A673 (cell line): ENCODE data around the gene RANBP3. TPM values are rescaled to one million over a fixed set of nuclear protein-coding genes. Genes with fewer than 3 reads are reported as not detected.

Source experiments
- BruUV-seq: library from RNA; stranded (reverse); fragments of 400-500 nt; replicated peaks from 2 replicates; lab custom pipeline; 2021; lab: Mats Ljungman, UMichigan
- CTCF ChIA-PET: fragments of 300-600 bp; sonication (Branson Sonifier 250); formaldehyde crosslinking; loops from one replicate; lab custom pipeline; 2022; ENCODE audit warnings: antibody characterized with exemption; lab: Charles Lee
- POLR2A ChIA-PET: fragments of 300-600 bp; sonication (Branson Sonifier 250); formaldehyde crosslinking; loops from one replicate; lab custom pipeline; 2022; ENCODE audit warnings: antibody characterized with exemption; ENCODE audit not compliant: low non-redundant PET; lab: Charles Lee
- DNase-seq: peaks from one replicate; pipeline ENCODE4 v3.0.0-alpha.2; 2015; ENCODE audit warnings: low spot score
- H3K27ac ChIP-seq: fragments of 200-600 bp; sonication (generic); 2 replicates; pipeline ENCODE4 v1.5.1; 2016; ENCODE audit warnings: mixed run types, low read depth, mild to moderate bottlenecking, mixed read lengths, antibody characterized with exemption, low read length; ENCODE audit not compliant: poor library complexity, severe bottlenecking
- H3K27me3 ChIP-seq: fragments of 200-600 bp; sonication (generic); replicated peaks from 2 replicates; pipeline ENCODE4 v1.6.1; 2017; ENCODE audit warnings: mixed run types, low read depth, mild to moderate bottlenecking, mixed read lengths, antibody characterized with exemption, low read length; ENCODE audit not compliant: insufficient read depth, poor library complexity
- H3K36me3 ChIP-seq: fragments of 200-600 bp; sonication (generic); 2 replicates; pipeline ENCODE4 v1.6.1; 2016; ENCODE audit warnings: mixed run types, mild to moderate bottlenecking, mixed read lengths, antibody characterized with exemption, low read length; ENCODE audit not compliant: insufficient read depth, poor library complexity, severe bottlenecking
- H3K4me1 ChIP-seq: fragments of 200-600 bp; sonication (generic); 2 replicates; pipeline ENCODE4 v1.6.1; 2017; ENCODE audit warnings: mixed run types, mild to moderate bottlenecking, mixed read lengths, antibody characterized with exemption, low read length; ENCODE audit not compliant: insufficient read depth, poor library complexity, severe bottlenecking
- H3K4me3 ChIP-seq: fragments of 200-600 bp; sonication (generic); 2 replicates; pipeline ENCODE4 v1.5.1; 2016; ENCODE audit warnings: low read depth, mixed run types, mild to moderate bottlenecking, mixed read lengths, low read length; ENCODE audit not compliant: poor library complexity, severe bottlenecking
- H3K9me3 ChIP-seq: fragments of 200-600 bp; sonication (generic); 2 replicates; pipeline ENCODE4 v1.6.1; 2016; ENCODE audit warnings: mixed run types, low read depth, mild to moderate bottlenecking, mixed read lengths, antibody characterized with exemption, low read length; ENCODE audit not compliant: poor library complexity, severe bottlenecking
- EZH2 ChIP-seq: fragments of 200-600 bp; sonication (generic); IDR thresholded peaks from 2 replicates; pipeline ENCODE4 v1.6.1; 2017; ENCODE audit warnings: borderline replicate concordance, low read depth, mild to moderate bottlenecking, mixed read lengths, antibody characterized with exemption, low read length; ENCODE audit not compliant: poor library complexity, severe bottlenecking
- intact Hi-C: fragments of 100-400 bp; cut with micrococcal nuclease; formaldehyde crosslinking; loops from one replicate; pipeline ENCODE4 v1.10.0; 2022; ENCODE audit not compliant: unreplicated experiment
- total RNA-seq: library from RNA; stranded (reverse); gene quantifications from 2 replicates; pipeline ENCODE4 v1.2.3, GENCODE V29; 2021
- TF ChIP-seq, protein P1 (sequence below): fragments of 300-800, 200-600 bp; sonication (generic); conservative IDR thresholded peaks from 2 replicates; pipeline ENCODE4 v1.5.1; 2017; ENCODE audit warnings: low read depth, mild to moderate bottlenecking, antibody characterized with exemption, low read length, moderate library complexity, mixed read lengths

Gene RANBP3
- total RNA-seq, 1 experiment from 2014 or later = 130 TPM

DNA sequence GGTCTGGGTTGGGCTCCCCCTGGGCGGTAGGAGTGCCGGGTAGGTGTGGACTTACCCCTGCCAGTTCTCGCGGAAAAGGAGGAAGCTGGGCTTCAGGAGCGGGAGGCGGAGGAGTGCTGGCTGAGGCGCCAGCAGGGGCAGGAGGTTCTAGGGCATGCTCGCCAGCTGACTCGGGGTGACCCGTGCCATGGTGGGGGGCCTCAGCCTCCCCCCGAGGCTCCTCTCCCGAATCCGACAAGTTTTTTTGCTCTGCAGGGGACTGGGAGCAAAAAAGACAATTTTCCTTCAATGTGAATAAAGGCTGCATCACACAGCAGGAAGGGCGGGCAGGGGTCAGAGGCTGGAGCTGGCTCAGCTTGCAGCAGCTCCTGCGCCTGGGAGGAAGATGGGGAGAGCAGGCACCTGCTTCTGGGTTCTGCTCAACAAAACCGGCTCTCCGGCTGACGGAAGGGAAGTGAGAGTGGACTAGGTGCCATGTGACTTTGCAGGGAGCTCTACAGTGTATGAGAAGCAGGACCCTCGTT lies 26.5 kb downstream of the RANBP3 start:
- peak overlapping the region; percentile 35 for H3K27ac ChIP-seq
- no peak overlapping the region for H3K4me3 ChIP-seq
- DNase-seq = no peak
- intact Hi-C loops = no loop called here
- peaks cover 62% of the 10 kb centered on the region for H3K4me1 ChIP-seq
- TF ChIP-seq, protein P1, sequence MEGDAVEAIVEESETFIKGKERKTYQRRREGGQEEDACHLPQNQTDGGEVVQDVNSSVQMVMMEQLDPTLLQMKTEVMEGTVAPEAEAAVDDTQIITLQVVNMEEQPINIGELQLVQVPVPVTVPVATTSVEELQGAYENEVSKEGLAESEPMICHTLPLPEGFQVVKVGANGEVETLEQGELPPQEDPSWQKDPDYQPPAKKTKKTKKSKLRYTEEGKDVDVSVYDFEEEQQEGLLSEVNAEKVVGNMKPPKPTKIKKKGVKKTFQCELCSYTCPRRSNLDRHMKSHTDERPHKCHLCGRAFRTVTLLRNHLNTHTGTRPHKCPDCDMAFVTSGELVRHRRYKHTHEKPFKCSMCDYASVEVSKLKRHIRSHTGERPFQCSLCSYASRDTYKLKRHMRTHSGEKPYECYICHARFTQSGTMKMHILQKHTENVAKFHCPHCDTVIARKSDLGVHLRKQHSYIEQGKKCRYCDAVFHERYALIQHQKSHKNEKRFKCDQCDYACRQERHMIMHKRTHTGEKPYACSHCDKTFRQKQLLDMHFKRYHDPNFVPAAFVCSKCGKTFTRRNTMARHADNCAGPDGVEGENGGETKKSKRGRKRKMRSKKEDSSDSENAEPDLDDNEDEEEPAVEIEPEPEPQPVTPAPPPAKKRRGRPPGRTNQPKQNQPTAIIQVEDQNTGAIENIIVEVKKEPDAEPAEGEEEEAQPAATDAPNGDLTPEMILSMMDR = no peak
- TF ChIP-seq EZH2 = no peak
- ChIA-PET CTCF (interaction anchor here (1.3 kb wide), 1 partner anchor 147 kb away, joined by 3 read pairs; no protein-coding TSS in a partner anchor), POLR2A (interaction anchor here (0.8 kb wide), 1 partner anchor 11 kb away, joined by 3 read pairs; no protein-coding TSS in a partner anchor)
- H3K27me3 ChIP-seq = no peaks in the 10 kb centered on the region
- peaks cover 6% of the 10 kb centered on the region for H3K36me3 ChIP-seq
- H3K9me3 ChIP-seq = no peaks in the 10 kb centered on the region
- BruUV-seq = no TSS peak

DNA sequence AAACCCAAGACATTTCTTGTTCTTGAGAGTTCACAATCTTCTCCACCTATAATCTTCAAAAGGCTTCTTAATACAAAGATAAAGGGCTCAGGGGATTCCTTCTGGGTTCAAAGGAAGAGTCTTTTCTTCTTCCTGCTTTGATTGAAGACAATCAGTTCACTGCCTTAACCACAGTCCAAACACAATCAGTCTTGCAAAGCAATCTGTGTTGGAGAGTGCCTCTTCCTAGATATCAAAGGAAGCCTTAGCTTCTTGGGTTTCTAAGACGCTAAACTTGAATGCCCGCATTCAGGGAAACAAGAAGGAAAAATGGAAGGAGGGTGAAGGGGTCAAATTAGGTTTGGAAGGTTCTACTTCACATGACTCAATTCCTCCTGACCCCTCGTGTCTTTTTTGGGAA lies 27.2 kb downstream of the RANBP3 start:
- Histone ChIP-seq H3K36me3 (peaks cover 6% of the 10 kb centered on the region), H3K27ac (peak overlapping the region; percentile 35), H3K27me3 (no peaks in the 10 kb centered on the region), H3K4me3 (no peak overlapping the region), H3K9me3 (no peaks in the 10 kb centered on the region), H3K4me1 (peaks cover 59% of the 10 kb centered on the region)
- no peak for TF ChIP-seq EZH2
- TF ChIP-seq, protein P1 = no peak
- DNase-seq = no peak
- CTCF ChIA-PET = no interaction called here
- BruUV-seq = no TSS peak
- intact Hi-C loops = no loop called here
- POLR2A ChIA-PET = interaction anchor here (0.8 kb wide), 1 partner anchor 12 kb away, joined by 3 read pairs; no protein-coding TSS in a partner anchor

DNA sequence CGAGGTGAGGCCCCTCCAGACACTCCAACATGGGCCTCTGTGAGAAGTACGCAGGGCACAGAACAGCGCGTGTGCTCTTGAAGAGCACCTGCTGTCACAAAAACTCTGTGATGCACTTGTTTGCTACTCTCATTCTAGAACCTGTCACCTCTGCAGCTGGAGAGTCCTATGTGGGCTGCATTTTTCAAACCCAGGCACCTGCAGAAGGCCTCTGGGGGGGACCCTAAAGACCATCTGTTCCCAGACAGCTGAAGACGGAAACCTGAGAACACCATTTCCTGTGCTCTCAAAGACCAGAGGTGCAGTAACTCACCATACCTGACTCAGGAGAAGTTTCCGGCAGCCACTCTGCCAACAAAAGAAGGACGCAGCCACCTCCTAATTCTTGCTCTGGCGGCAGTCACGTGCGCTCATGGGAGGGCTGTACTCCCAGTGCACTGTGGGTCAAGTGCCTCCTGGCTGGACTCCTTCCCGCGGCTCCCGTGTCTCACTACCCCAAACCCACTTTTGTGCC lies 28.1 kb downstream of the RANBP3 start:
- Histone ChIP-seq H3K4me1 (peaks cover 52% of the 10 kb centered on the region), H3K27me3 (no peaks in the 10 kb centered on the region), H3K9me3 (no peaks in the 10 kb centered on the region), H3K36me3 (peaks cover 6% of the 10 kb centered on the region), H3K27ac (peak overlapping the region; percentile 63), H3K4me3 (no peak overlapping the region)
- BruUV-seq = no TSS peak
- ChIA-PET POLR2A (no interaction called here), CTCF (interaction anchor here (0.6 to 1.5 kb wide), 2 partner anchors 18 to 1158 kb away, joined by 5 read pairs; partner anchors contain the start of gene FEM1A)
- no peak for DNase-seq
- TF ChIP-seq, protein P1 = no peak
- no peak for TF ChIP-seq EZH2
- intact Hi-C loops = no loop called here
